Neural cell (in vitro differentiated cells): ENCODE data around the gene PNPLA2. TPM values are rescaled to one million over a fixed set of nuclear protein-coding genes. Genes with fewer than 3 reads are reported as not detected.

Experiments
- H2AFZ ChIP-seq: fragments of 200-600, 300-800 bp; sonication (generic), shearing (Covaris generic); 2 replicates; pipeline ENCODE4 v1.6.0; 2014; ENCODE audit warnings: low read depth, mild to moderate bottlenecking, antibody characterized with exemption, low read length, moderate library complexity
- H3F3A ChIP-seq: fragments of 200-600 bp; shearing (Covaris generic); 2 replicates; pipeline ENCODE4 v1.6.1; 2016; ENCODE audit warnings: mild to moderate bottlenecking, moderate library complexity, mixed read lengths, antibody characterized with exemption, low read length; ENCODE audit not compliant: insufficient read depth, poor library complexity, severe bottlenecking
- H3K27ac ChIP-seq: fragments of 200-600, 300-800 bp; sonication (generic), shearing (Covaris generic); 2 replicates; pipeline ENCODE4 v1.5.1; 2014; ENCODE audit warnings: mild to moderate bottlenecking, low read length, moderate library complexity
- H3K27me3 ChIP-seq: fragments of 300-800, 200-600 bp; sonication (generic), shearing (Covaris generic); 2 replicates; pipeline ENCODE4 v1.6.0; 2014; ENCODE audit warnings: mild to moderate bottlenecking, low read depth, low read length, moderate library complexity; ENCODE audit not compliant: insufficient read depth
- H3K36me3 ChIP-seq: fragments of 300-800, 200-600 bp; sonication (generic), shearing (Covaris generic); 2 replicates; pipeline ENCODE4 v1.5.1; 2014; ENCODE audit warnings: mild to moderate bottlenecking, antibody characterized with exemption, low read length, moderate library complexity; ENCODE audit not compliant: insufficient read depth
- H3K4me2 ChIP-seq: fragments of 300-800, 200-600 bp; sonication (generic), shearing (Covaris generic); 2 replicates; pipeline ENCODE4 v1.6.0; 2014; ENCODE audit warnings: mild to moderate bottlenecking, low read length
- H3K4me3 ChIP-seq: fragments of 300-800, 200-600 bp; sonication (generic), shearing (Covaris generic); 2 replicates; pipeline ENCODE4 v1.5.1; 2014; ENCODE audit warnings: mild to moderate bottlenecking, low read length, moderate library complexity
- H3K79me2 ChIP-seq: fragments of 200-600 bp; shearing (Covaris generic); replicated peaks from 2 replicates; pipeline ENCODE4 v1.6.0; 2014; ENCODE audit warnings: mild to moderate bottlenecking, low read length, moderate library complexity; ENCODE audit not compliant: insufficient read depth
- H3K9ac ChIP-seq: fragments of 300-800, 200-600 bp; sonication (generic), shearing (Covaris generic); 2 replicates; pipeline ENCODE4 v1.6.1; 2016; ENCODE audit warnings: mild to moderate bottlenecking, low read length, mixed read lengths
- H3K9me2 ChIP-seq: fragments of 200-600 bp; shearing (Covaris generic); 2 replicates; pipeline ENCODE4 v1.6.1; 2016; ENCODE audit warnings: mild to moderate bottlenecking, low read length, mixed read lengths; ENCODE audit not compliant: insufficient read depth
- H3K9me3 ChIP-seq: fragments of 200-600, 300-800 bp; sonication (generic), shearing (Covaris generic); 2 replicates; pipeline ENCODE4 v1.6.1; 2016; ENCODE audit warnings: mild to moderate bottlenecking, mixed run types, low read length, moderate library complexity, mixed read lengths
- H4K20me1 ChIP-seq: fragments of 200-600 bp; shearing (Covaris generic); 2 replicates; pipeline ENCODE4 v1.6.1; 2016; ENCODE audit warnings: mild to moderate bottlenecking, mixed run types; ENCODE audit not compliant: insufficient read depth
- CTCF ChIP-seq: fragments of 450-650 bp; IDR thresholded peaks from 2 replicates; pipeline ENCODE4 v1.5.1; 2014; ENCODE audit warnings: antibody characterized with exemption, mild to moderate bottlenecking, moderate library complexity; ENCODE audit not compliant: poor library complexity, severe bottlenecking
- EP300 ChIP-seq: fragments of 450-650 bp; conservative IDR thresholded peaks from 2 replicates; pipeline ENCODE4 v1.6.1; 2014; ENCODE audit warnings: antibody characterized with exemption, mild to moderate bottlenecking, moderate library complexity; ENCODE audit not compliant: poor library complexity, severe bottlenecking
- EZH2 ChIP-seq: fragments of 200-600, 300-800 bp; shearing (Covaris generic), sonication (generic); IDR thresholded peaks from 2 replicates; pipeline ENCODE4 v1.6.1; 2014; ENCODE audit warnings: antibody characterized with exemption, low read length, borderline replicate concordance, mild to moderate bottlenecking; ENCODE audit not compliant: insufficient read depth, poor library complexity, severe bottlenecking
- MXI1 ChIP-seq: fragments of 450-650 bp; conservative IDR thresholded peaks from 2 replicates; pipeline ENCODE4 v1.6.1; 2014; ENCODE audit warnings: antibody characterized with exemption, mild to moderate bottlenecking; ENCODE audit not compliant: poor library complexity, severe bottlenecking
- POLR2AphosphoS5 ChIP-seq: IDR thresholded peaks from 2 replicates; pipeline ENCODE4 v1.6.1; 2012
- RAD21 ChIP-seq: fragments of 450-650 bp; conservative IDR thresholded peaks from 2 replicates; pipeline ENCODE4 v1.6.1; 2014; ENCODE audit warnings: antibody characterized with exemption, mild to moderate bottlenecking, moderate library complexity
- SMC3 ChIP-seq: fragments of 450-650 bp; conservative IDR thresholded peaks from 2 replicates; pipeline ENCODE4 v1.6.1; 2014; ENCODE audit warnings: antibody characterized with exemption, mild to moderate bottlenecking, moderate library complexity; ENCODE audit not compliant: poor library complexity
- TAF1 ChIP-seq: IDR thresholded peaks from 2 replicates; pipeline ENCODE4 v1.6.1; 2012; ENCODE audit warnings: low read depth
- polyA plus RNA-seq: library from polyadenylated mRNA; depleted of rRNA; stranded (reverse); fragments of >200 nt; gene quantifications from 2 replicates; pipeline ENCODE4 v1.2.3, GENCODE V29; 2014
- TF ChIP-seq, protein P1 (sequence below): IDR thresholded peaks from 2 replicates; pipeline ENCODE4 v1.6.1; 2012; ENCODE audit warnings: borderline replicate concordance

The PNPLA2 gene
- polyA plus RNA-seq, 1 donor from 2014 or later, result 7.8 TPM

- Histone ChIP-seq H3K4me3 (peak overlapping the region; percentile 70), H3F3A (no peaks in the 10 kb centered on the region), H3K36me3 (no peaks in the 10 kb centered on the region), H3K9me3 (no peaks in the 10 kb centered on the region), H3K9me2 (no peaks in the 10 kb centered on the region), H3K79me2 (peaks cover 5% of the 10 kb centered on the region), H3K27ac (no peak overlapping the region), H3K27me3 (no peaks in the 10 kb centered on the region), H4K20me1 (no peaks in the 10 kb centered on the region), H3K9ac (peak overlapping the region; percentile 68), H2AFZ (no peak overlapping the region), H3K4me2 (no peak overlapping the region)
- TF ChIP-seq SMC3 (no peak), EP300 (no peak)
- TF ChIP-seq, protein P1, sequence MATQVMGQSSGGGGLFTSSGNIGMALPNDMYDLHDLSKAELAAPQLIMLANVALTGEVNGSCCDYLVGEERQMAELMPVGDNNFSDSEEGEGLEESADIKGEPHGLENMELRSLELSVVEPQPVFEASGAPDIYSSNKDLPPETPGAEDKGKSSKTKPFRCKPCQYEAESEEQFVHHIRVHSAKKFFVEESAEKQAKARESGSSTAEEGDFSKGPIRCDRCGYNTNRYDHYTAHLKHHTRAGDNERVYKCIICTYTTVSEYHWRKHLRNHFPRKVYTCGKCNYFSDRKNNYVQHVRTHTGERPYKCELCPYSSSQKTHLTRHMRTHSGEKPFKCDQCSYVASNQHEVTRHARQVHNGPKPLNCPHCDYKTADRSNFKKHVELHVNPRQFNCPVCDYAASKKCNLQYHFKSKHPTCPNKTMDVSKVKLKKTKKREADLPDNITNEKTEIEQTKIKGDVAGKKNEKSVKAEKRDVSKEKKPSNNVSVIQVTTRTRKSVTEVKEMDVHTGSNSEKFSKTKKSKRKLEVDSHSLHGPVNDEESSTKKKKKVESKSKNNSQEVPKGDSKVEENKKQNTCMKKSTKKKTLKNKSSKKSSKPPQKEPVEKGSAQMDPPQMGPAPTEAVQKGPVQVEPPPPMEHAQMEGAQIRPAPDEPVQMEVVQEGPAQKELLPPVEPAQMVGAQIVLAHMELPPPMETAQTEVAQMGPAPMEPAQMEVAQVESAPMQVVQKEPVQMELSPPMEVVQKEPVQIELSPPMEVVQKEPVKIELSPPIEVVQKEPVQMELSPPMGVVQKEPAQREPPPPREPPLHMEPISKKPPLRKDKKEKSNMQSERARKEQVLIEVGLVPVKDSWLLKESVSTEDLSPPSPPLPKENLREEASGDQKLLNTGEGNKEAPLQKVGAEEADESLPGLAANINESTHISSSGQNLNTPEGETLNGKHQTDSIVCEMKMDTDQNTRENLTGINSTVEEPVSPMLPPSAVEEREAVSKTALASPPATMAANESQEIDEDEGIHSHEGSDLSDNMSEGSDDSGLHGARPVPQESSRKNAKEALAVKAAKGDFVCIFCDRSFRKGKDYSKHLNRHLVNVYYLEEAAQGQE, result no peak
Measured at GRCh38 chr11:804599-804964, 14.1 kb upstream of the PNPLA2 start.

DNA sequence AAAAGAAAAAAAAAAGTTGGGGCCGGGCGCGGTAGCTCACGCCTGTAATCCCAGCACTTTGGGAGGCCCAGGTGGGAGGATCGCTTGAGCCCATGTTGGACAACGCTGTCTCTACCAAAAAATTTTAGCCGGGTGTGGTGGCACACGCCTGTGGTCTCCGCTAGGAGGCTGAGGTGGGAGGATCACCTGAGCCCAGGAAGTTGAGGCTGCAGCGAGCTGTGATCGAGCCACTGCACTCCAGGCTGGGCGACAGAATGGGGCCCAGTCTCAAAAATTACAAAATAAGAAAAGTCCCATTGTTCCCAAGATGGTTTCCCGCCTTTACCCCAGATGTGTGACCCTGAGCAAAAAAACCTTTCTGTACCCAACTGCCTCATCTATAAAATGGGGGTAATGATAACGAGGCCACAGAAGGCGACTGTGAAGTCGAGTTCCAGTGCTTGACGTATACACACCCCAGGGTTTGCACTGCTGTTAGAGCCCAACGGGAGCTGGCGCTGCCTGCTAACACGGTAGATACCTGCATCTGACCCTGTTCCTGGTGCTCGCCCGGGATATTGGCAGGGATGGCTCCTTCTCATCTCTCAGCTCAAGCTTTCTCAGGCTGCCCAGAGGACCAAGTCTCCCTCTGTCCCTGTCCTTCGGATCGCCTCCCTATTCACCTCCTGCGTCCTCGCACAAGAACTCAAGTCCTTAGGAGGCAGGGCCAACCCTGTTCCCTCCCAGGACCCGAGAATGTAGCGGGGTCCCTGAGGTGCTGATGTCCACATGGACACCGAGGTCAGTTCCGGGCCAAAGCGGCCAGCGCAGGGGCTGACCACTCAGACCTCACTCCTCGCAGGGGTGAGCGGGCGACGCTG lies 10.1 kb upstream of the PNPLA2 start:
- Histone ChIP-seq H3K4me2 (peak overlapping the region; percentile 94), H4K20me1 (no peaks in the 10 kb centered on the region), H3K9ac (peak overlapping the region; percentile 92), H3F3A (no peaks in the 10 kb centered on the region), H3K79me2 (peaks cover 20% of the 10 kb centered on the region), H3K9me2 (no peaks in the 10 kb centered on the region), H3K27me3 (no peaks in the 10 kb centered on the region), H2AFZ (peak overlapping the region; percentile 67), H3K9me3 (no peaks in the 10 kb centered on the region), H3K36me3 (no peaks in the 10 kb centered on the region), H3K27ac (peak overlapping the region; percentile 95), H3K4me3 (peak overlapping the region; percentile 90)
- TF ChIP-seq CTCF (no peak), SMC3 (peak; percentile 2), TAF1 (peak; percentile 51)

GRCh38 chr11:809287-810039 lies 9.3 kb upstream of the PNPLA2 start, which contains the start of gene RPLP2:
Gene RPLP2 (plus strand): TSS chr11:809967. CDS start chr11:810235, 268 bp downstream.
- Histone ChIP-seq H3K4me2 (peak within 1 kb of the TSS; percentile 94), H3K79me2 (peaks cover 20% of the 10 kb centered on the region), H2AFZ (peak within 1 kb of the TSS; percentile 67), H3F3A (no peaks in the 10 kb centered on the region), H4K20me1 (no peaks in the 10 kb centered on the region), H3K4me3 (peak within 1 kb of the TSS; percentile 90), H3K9me3 (no peaks in the 10 kb centered on the region), H3K9ac (peak within 1 kb of the TSS; percentile 92), H3K36me3 (no peaks in the 10 kb centered on the region), H3K9me2 (no peaks in the 10 kb centered on the region), H3K27me3 (no peaks in the 10 kb centered on the region), H3K27ac (peak within 1 kb of the TSS; percentile 95)
- TF ChIP-seq MXI1, result peak; percentile 97
- peak; percentile 85 for TF ChIP-seq EP300
- TF ChIP-seq RAD21, result no peak
- TF ChIP-seq POLR2AphosphoS5, result peak; percentile 93
- TF ChIP-seq EZH2, result no peak
- TF ChIP-seq, protein P1, result peak; percentile 76
- TF ChIP-seq SMC3, result peak; percentile 29
- peak; percentile 94 for TF ChIP-seq TAF1
